OCI-LY3 (cell line): ENCODE data around the gene ARHGEF10L.

Experiments
- CTCF ChIP-seq: fragments of 200-600, 300-600 bp; sonication (generic); IDR thresholded peaks from 2 replicates; pipeline ENCODE4 v1.5.1; 2014; ENCODE audit warnings: antibody characterized with exemption, low read length, low read depth
- EZH2phosphoT487 ChIP-seq: fragments of 200-600 bp; shearing (Covaris generic); IDR thresholded peaks from 2 replicates; pipeline ENCODE4 v1.6.1; 2018; ENCODE audit warnings: antibody characterized with exemption, mixed run types, low read depth

GRCh38 chr1:17669866-17670451 is 130.5 kb downstream of the ARHGEF10L start:
- TF ChIP-seq CTCF (no peak), EZH2phosphoT487 (no peak)
